HG03196 (cell line): ENCODE measurements around the gene GOLGA6L10.
"Not testable (repeated sequence)": the region's sequence is repeated elsewhere in the genome, so short reads cannot be mapped to it uniquely, and the experiment has no call there.

Experiments used
- ATAC-seq: cut with Tn5 transposase; IDR thresholded peaks from one replicate; pipeline ENCODE4 v1.9.1; 2021; ENCODE audit not compliant: unreplicated experiment

GOLGA6L10 gene

GRCh38 chr15:82319522-82320278 lies 29.6 kb downstream of the GOLGA6L10 start:
- ATAC-seq = not testable (repeated sequence)

GRCh38 chr15:82318281-82318680 lies 31.0 kb downstream of the GOLGA6L10 start:
- ATAC-seq = not testable (repeated sequence)

GRCh38 chr15:82317516-82317915 lies 31.8 kb downstream of the GOLGA6L10 start:
- ATAC-seq = not testable (repeated sequence)

DNA sequence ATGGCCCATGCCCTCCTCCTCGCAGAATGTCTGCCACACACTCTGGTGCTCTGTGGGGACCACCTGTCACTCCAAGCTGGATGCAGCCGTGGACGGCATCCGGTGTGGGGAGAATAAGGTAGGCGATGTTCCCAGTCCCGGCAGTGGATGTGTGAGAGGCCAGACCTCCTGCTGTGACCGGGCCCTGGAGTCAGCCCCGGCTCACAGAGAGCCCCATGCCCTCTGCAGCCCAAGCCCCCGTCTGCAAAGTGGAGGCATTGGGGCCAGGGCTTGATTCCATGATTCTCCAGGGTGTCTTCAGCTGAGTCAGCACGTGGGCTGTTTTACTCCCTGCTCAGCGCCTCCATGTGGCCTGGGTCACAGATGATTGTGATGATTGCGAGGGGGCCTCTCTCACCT lies 32.2 kb downstream of the GOLGA6L10 start:
- ATAC-seq = no peak

GRCh38 chr15:82316247-82317090 lies 32.8 kb downstream of the GOLGA6L10 start:
- ATAC-seq = not testable (repeated sequence)

- ATAC-seq = no peak
Measured at GRCh38 chr15:82315519-82316246, 33.6 kb downstream of the GOLGA6L10 start.

- ATAC-seq = no peak
Measured at GRCh38 chr15:82314769-82315518, 34.3 kb downstream of the GOLGA6L10 start.

DNA sequence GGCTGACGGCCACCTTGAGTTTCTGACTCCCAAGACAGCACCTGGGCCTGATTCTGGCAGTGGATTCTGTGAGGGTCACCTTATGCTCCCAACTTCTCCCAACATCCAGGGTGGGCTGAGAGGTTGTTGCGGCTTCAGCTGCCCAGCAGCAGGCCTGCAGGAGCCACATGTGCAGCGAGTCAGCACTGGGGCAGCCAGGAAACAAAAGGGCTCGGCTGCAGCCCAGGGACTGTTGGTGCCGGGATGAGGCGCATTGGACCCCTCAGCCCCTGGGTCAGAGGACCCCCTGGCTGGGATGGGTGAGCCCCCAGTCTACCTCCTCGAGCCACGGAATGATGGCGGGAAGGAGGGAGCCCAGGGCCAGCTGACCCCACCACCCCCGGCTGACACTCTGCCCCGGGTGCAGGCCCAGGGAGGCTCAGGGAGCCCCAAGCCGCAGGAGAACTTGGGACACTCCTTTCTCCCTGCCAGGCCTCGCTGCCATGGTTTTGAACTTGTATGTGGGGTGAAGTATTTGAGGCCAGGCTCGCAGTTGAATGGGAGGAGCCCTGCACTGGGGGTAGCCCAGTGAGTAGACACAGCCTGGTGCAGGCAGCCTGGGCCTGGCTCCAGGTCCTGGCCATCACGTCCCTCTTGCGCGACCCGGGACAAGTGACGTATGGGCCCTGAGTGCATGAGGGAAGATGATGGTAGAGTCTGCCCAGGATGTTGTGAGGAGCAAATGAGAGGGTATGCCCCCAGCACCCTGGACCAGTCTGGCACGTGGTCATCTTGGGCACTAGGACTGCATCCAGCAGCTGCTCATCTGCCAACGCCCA lies 35.1 kb downstream of the GOLGA6L10 start:
- not testable (repeated sequence) for ATAC-seq

GRCh38 chr15:82313446-82313845 lies 35.8 kb downstream of the GOLGA6L10 start:
- ATAC-seq = no peak

GRCh38 chr15:82312586-82313349 lies 36.5 kb downstream of the GOLGA6L10 start:
- ATAC-seq = no peak

- ATAC-seq = not testable (repeated sequence)
Measured at GRCh38 chr15:82311321-82311720, 38.0 kb downstream of the GOLGA6L10 start.

DNA sequence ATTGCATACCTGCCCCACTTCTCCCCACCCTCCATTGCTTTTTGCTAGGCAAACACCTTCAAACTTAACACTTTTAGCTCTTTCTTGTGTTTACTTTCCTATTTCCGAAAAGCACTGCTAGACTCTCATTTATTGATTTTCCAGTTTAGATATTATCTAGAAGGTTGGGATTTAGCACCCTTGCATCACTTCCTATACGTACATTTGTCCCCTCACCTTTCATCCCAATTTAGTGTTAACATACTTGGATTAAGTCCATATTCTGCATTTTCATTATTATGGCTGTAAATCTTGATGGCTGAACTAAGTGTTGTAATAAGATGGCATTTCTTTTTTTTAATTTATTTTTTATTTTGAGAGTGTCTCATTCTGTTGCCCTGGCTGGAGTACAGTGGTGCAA lies 39.5 kb downstream of the GOLGA6L10 start:
- ATAC-seq = no peak

GRCh38 chr15:82307714-82308081 lies 41.6 kb downstream of the GOLGA6L10 start:
- ATAC-seq = no peak

- ATAC-seq = no peak
Measured at GRCh38 chr15:82306791-82307713, 42.2 kb downstream of the GOLGA6L10 start.

DNA sequence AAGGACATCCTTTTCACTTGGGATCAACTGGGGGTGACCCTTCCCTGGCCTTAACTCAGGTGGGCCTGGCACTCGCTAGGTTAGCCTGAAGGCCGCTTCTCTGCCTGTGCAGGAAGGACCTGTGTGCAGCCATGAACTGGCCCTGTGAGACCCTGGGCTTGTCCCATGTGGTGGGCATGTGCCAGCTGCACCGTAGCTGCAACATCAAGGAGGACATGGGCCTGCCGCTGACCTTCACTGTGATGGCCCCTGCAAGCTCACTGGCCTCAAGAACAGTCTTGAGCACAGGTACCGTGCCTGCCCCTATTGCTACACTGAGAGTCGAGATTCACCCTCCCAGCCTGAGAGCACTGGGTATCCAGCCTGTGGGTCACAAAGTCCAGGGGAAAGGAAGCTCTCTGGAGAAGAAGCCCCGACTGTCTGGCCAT lies 43.6 kb downstream of the GOLGA6L10 start:
- no peak for ATAC-seq

GRCh38 chr15:82304778-82305090 lies 44.5 kb downstream of the GOLGA6L10 start:
- no peak for ATAC-seq

DNA sequence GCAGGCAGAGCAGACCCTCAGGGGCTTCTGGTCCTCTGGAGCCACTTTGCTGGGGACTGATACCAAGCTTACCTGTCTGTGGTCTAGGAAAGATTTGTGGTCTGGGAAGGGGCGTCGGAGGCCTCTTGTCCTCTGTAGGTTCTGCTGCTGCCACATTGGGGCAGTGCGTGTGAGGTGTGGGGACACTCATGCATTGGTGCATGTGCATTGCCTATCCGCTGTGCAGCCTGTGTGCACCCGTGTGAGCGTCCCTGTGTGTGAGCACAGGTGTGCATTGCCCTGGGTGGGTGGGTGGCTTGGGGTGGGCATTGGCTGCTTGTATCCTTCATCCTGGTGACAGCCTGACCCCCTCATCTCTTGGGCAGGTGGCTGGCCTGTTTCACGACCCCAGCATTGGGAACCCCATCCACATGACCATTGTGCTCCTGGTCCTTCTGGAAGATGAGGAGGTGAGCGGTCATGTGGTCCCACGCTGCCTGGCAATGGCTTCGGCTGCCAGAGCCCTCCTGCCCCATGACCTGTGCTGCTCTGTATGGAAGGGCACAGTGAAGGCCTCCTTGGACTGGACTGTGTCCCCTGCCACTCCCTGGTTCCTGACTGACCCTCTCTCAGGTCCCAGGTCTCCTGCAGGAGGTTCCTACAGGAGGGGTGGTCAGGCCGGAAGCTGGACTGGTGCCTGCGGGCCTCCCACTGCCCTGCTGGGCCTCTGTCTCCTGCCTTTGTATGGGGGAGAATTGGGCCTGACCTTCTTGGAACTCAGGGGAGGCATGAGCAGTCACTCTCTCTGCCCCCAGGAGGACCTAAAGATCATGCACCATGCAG lies 45.1 kb downstream of the GOLGA6L10 start:
- no peak for ATAC-seq
